ELF-1 (cell line): ENCODE measurements around the gene TRMT1.
A peak's percentile ranks its signal among the peaks of the same experiment; 100 is the strongest.

Source experiments
- DNase-seq: peaks from one replicate; pipeline ENCODE4 v3.0.0-alpha.2; 2016; ENCODE audit warnings: low read depth, low spot score

The TRMT1 gene

DNA sequence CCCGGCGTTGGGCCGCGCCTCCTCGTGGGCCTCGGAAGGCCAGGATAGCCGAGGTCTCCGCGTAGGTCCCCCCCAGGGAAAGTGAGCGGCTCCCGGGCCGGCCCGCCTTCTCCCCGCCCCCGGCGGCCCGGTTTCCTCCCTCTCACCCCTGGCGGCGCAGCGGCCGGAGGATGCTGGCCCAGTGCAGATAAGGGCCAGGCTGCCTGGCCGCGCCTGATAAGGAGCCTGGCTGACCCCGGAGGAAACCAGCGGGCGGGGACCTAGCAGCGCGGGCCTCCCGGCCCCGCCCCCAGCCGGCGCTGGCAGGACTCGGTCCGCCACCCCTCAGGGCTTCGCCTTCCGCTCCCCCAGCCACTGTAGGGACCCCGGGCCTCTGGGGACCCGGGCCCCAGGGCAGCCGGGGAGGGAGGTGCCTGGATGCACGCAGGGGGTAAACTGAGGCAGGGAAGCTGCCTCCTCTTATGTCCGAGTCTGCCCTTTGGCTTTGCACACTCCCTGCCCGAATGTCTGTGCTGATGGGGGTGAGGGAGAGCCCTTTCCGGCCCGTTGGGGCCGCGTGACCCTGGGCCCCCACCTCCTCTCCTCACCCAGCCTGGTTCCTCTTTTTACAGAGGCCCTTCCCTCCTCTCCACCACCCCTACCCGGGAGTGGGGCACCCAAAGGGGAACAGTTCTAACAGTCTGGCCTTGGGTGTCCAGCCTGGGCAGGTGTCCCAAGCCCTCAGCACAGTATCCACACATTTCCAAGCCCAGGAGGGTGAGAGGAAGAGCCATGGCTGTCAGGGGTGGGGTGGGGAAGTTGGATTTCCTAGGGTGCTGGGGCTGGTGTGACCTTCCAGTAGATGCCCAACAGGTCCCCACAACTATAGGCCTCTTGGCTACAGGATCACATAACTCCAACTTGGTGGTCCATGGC, 13.6 kb downstream of the TRMT1 start, which contains the start of gene LYL1:
Gene LYL1, minus strand, starts transcription at position 193 of the 915 bp plus-strand sequence. CDS start 1,687 bp downstream, outside the sequence.
- DNase-seq = peak; percentile 85

DNA sequence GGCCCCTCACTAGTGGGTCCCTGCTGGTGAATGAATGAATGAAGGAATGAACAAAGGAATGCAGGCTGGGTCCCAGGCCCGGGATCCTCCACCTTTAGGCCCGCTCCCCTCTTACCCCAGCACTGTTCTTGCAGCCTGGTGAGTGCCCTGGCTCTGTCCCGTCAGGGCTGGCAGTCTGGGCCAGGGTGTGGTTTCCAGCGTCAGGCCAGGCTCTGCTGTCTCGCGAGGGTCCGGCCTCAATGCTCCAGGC, 14.2 kb downstream of the TRMT1 start:
- DNase-seq = no peak

DNA sequence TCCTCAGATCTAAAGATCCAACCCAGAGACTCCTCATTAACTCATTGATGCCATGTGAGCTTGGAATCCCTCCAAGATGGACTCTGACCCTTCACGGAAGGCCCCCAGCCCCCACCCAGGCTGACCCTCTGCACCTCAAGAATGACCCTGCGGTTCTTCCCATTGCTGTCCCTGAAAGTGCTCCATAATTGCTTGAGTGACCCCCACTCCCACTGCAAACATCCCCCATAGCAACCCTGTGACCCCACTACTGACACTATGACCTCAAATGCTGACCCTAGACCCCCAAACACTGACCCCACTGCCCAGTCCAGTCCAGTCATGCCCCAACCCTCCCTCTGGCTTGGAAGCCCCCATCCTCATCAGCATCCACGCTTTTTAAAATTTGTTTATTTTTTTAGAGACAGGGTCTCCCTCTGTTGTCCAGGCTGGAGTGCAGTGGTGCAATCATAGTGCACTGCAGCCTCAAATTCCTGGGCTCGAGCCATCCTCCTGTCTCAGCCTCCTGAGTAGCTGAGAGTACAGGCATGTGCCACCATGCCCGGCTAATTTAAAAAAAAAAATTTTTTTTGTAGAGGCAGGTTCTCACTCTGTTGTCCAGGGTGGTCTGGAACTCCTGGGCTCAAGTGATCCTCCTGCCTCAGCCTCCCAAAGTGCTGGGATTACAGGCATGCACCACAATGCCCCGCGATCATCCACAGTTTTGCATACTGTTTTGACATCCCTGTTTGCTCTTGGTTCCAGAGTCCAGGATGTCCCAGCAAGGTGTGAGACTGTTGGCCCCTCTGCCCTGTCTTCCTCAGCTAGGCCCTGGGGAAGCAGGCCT, 14.7 kb downstream of the TRMT1 start:
- no peak for DNase-seq

DNA sequence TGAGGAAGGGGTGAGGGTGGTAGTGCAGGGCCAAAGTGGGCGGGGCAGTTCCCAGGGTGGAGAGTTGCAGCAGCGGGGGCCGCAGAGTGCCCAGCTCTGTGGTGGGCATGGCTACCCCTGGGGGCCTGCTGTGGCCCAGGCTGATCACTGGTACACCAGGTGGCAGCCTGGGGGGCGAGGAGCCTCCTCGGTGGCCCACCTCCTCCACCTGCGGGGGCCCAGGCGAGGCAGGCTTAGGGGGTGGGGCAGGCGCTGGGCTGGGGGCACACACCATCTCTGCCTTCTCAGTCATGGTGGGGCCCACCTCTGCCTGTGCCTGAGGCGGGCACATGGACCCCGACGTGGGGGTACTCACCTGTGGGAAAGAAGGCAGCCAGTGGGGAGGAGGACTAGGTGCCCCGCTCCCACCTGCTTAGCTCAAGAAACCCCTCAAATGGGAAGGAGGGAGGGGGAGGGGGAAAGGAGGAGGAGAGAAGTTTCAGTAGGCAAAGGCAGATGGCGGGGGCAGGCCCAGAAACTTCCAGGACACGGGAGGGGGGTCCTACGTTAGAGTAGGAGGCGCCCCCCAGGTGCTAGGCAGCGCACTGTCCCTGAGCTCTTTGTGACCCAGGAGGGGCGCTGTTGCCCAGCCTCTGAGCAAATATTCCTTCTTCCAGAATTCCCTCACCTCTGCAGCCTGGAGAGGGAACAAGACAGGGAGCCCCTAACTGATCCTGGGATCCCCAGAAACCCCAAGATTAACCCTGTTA, 15.5 kb downstream of the TRMT1 start:
- no peak for DNase-seq

DNA sequence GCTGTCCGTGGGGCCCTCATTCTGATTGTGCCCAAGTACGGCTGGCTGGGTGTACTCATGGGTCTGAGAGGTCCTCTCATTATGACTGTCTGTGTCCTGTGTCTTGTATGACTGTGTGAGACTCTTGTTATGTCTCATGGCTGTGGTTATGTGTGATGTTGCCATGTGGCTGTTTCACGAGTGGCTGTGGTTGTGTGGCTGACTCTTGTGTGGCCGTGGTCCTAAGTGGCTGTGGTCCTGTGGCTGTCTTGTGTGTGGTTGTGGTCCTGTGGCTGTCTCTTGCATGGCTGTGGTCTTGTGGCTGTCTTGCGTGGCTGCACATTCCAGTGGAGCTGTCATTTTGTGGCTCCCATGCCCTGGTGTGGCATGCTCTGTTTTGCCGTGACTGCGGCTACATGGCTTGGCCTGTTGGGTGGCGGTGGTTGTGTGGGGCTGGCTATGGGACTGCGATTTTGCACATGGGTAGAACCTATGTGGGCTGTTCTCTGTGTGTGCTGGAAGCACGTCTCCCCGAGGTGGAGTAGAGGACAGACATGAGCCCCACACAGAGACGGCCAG, 16.4 kb downstream of the TRMT1 start:
- DNase-seq = no peak

DNA sequence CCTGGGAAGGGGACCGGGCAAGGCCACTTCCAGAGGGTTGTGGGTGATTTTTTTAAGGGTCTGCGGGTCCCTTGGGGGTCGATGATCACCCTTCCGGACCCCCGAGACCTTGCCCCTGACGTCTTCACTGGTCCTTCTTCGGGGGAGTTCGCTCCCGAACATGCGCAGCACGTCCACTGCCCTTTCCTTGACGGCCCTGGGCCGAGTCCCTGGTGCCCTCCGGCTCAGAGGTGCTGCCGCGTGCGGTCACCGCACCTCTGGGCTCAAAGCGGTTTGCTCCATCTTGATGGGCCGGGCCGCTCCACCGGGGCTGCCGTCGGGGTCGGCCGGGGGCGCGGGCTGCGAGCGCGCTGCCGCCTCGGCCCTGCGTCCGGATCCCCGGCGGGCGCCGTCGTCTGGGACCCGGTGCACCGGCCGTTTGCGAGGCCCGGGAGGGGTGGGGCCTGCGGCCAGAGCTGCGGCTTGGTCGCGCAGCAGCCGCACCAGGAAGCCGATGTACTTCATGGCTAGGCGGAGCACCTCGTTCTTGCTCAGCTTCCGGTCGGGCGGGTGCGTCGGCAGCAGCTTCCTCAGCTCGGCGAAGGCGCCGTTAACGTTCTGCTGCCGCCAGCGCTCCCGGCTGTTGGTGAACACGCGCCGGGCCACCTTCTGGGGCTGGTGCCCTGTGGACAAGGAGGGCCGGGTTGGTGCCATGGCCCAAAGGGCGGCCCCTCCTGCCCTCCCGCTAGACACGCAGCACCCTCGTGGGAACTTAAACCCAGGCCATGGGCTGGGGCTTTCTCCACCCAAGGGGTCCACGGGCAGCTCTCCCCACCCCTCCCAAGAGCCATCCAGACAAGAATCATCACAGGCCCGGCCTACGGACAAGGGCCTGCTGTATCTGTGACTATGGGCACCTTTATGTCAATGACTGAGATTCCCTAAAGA, 17.2 kb downstream of the TRMT1 start:
- DNase-seq = peak; percentile 59

DNA sequence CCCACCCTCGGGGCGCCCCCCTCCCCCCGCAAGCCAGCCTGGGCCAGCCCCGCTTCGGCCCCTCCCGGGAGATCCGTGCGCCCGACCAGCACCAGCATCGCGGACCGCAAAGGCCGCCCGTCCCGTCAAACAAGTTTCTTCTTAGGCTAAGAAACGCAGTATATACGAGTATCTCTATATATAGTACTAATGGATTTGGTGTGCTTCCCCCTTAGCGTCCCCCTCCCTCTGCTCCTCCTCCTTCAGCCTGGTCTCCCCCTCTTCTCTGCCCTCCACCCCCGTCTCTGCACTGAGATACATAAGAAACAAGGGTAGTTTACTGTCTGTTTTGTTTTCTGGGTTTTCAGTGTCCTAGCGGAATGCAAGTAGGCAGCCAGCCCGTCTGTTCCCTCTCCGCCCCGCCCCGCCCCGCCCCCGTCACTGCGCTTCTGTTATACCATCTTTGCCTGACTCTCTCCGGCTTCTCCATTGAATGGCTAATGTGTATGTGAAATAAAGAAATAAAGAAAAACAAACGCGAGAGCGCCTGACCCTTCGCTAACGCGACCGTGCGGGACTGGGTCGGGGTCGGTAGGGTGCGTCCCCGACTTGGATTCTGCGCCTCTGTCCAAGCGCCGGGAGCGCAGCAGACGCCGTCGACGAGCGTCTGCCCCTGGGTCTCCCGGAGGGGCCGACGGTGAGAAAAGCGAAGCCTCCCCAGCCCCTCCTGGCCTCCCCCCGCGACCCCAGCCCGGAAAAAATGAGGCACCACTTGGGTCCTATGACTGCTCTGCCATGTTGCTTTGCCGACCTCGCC, 18.1 kb downstream of the TRMT1 start:
- peak; percentile 53 for DNase-seq

DNA sequence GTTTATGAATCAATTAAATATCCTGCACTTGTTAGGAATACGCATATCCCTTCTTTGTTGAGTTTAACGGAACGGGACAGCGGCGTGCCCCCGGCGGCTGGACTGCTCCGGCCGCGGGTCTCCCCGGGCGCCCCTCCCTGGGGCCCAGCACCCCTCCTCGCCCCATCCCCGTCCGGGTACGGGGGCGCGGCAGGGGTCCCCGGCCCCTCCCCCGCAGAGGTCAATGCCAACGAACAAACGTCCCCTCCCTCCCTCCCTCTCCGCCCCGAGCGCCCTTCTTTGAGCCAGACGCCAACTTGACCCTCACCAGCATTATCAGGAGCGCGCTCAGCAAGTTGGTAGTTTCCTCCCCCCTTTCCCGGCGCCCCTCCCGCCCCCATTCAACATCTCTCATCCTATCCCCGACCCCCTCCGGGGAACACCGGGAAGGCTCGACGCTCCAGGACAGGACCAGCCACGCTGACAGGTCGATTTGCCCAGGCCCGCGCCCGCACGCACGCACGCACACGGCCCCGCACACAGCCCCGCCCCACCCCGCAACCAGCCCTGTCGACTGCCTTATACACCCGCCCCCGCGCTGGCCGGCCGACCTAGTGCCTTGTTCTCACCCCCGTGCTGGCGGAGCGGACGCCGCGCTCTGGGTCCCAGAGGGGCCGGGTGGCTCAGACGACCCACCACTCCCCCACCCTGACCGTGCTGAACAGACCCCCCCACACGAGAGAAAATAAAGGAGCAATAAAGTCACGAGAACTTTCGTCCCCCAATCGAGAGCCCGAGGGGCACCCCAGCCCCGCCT, 18.9 kb downstream of the TRMT1 start:
- DNase-seq = no peak

DNA sequence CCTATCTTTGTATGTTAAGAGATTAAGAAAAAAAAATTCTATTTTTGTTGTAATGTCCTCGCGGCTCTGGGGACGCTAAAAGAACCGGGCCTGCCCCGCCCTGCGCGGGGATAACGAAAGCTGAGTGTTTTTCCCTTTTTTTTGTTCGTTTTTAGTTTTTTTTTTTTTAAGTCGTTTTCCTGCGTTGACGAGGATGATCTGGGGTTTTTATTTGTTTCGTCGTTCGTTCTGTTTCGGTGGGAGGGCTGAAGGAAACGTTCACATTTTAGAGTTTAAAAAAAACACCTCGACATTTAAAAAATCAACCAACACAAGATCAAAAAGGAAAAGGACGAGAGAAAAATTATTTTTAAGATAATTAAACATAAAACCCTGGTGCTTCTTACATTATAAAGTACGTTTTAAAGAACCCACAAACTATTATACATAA, 19.5 kb downstream of the TRMT1 start:
- no peak for DNase-seq

DNA sequence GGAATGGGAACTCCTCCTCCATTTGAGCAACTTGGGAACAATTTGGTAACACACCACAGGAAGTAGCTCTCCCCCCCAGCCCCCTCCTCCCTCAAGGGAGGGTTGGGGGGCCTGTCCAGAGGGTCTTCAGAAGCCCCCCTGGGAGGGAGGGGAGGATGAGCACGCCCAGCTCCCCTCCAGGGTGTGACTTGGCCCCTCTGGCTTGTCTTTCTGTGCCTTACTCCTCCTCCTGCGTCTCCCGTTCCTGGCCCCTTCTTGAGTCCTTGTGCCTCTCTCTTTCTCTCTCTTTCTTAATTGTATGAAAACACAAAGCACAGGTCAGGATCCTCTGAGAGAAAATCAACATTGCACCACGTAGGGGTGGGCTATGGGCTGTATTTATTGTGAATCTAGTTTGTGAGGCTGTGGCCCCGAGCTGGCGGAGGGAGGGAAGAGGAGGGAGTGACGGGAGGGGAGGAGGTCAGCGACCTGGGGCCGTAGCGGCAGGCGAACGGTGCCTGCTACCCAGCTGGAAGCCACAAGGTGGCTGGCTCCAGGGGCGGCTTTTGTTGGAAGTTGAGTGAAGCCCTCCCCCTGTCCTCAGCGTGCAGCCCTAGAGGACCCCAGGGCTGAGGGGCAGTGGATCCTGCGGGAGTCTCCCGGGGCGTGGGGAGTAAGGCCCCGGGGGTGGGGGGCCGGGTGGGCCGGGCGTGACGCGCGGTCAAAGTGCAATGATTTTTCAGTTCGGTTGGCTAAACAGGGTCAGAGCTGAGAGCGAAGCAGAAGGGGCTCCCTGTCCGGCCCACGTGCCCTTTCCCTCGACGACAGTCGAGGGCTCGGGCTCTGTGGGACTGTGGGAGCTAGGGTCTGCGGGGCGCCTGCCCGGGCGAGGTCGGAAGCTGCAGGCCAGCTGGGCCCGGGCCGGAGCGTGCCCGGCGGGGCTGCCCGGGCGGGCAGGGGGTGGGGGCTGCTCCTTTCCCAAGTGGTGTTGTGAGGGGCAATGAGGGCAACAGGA, 20.3 kb downstream of the TRMT1 start:
- peak; percentile 86 for DNase-seq

DNA sequence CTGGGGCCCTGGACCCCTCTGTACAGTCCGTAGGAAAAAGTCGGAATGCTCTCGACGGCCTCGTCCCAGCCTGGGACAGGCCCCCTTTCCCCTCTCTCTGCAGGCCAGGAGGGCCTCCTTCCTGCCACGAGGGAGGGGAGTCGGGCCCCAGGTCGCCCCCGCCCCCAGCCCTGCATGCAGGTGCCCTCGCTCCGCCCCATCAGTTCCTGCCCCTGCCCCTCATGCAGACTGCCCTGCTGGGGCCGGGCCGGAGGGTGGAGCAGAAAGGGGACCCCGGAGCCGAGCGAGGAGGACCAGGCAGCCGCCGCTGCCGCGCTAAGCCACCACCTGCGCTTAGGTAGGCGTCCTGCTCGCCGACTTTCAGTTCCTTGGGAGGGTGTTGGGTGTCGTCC, 21.2 kb downstream of the TRMT1 start:
- DNase-seq = peak; percentile 54

DNA sequence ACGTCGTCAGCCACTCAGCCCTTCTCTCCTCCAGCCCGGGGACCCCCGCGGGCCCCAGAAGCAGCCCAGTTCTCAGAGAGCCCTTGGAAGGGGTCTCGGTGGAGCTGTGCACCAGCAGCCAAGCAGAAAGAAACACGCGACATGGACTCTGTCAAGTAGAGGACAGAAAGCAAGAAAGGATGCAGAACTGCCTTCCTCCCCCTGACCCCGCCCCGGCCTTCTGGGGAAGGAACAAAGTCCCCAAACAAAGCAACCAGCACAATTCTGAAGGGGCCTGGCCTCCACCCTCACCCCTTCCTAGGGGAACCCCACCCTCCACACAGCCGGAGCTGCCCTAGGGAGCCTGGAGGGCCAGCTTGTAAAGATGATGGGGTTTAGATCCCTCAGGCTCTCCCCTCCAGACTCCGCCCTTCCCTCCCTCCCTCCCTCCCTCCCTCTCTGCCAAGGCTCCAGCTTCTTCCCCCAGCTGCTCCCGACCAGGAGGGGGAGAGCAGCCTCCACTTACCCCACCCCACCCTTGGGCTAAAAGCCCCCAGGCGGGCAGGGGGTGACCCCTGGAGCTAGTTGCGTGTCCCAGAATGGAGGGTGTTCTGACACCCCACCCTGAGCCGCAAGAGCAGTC, 21.7 kb downstream of the TRMT1 start:
- peak; percentile 60 for DNase-seq

DNA sequence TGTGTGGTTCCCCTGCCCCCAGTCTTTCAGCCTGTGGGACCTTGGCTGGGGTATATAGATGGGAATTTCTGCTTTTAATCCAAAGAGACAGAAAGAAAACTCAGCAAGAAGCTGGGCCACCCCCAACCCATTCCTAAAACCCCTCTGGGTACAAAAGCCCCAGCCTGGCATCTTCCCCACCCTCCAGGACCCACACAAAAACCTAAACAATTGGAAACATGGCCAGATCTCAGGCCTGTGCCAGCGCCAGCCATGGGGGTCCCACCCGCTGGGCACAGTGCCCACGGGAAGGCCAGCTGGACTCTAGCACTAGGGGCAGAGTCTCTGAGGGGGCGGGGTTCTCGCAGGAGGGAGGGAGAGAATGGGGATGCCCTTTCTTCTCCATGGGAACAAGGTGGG, 22.4 kb downstream of the TRMT1 start:
- DNase-seq = no peak

DNA sequence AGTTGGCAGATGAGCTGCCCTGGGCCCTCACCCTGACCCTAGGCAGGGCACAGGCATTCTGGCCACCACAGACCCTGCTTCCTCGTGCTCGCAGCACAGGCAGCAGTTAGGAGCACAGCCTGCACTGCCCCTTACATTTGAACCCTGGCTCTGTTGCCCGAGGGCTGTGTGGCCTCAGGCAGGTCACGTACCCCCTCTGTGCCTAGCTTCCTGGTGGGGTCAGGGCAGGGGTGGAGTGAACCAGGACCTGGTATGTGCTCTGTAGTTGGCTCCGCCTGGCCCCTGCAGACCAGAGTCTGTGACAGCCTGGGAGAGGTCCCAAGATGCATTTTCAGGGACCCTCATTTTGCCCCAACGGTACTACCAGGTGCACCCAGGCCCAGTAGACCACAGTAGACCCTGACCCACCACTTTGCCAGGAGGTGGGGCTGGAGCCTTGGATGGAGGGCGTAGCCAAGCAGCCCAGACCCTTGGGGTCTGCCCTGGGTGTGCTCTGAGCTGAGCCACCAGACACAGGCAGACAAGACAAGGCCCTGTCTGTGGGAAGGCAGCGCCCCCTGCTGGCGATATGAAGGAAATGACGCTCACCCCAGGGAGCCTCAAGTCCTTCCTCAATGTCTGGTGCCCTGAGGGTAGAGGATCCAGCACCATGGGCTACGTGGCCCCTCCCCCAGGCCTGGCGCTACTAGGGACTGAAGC, 23.0 kb downstream of the TRMT1 start:
- DNase-seq = peak; percentile 95

DNA sequence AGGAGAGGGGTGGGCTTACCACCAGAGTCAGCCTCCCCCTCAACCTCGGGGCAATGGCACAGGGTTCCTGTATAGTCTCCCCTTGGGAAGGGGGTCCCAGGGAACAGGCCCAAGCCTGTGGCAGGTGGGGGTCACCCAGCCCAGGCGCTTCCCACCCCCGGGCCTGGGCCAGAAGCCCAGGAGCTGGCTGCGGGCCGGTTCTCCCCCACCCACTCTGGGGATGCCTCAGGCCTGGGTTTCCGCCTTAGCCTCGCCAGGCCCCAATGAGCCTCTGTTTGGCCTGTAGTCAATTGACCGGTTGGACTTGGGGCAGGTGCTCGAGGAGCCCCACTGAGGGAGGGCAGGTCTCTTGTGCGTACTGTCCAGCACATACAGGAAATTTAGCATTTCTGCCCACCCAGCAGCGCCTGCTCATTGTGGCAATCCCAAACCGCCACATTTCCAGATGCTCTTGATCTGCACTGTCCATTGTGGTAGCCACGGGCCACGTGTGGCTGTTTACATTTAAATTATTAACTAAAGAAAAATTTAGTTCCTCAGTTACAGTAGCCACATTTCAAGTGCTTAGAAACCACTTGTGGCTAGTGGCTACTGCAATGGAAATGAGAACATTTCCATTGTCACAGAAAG, 23.8 kb downstream of the TRMT1 start:
- DNase-seq = no peak

DNA sequence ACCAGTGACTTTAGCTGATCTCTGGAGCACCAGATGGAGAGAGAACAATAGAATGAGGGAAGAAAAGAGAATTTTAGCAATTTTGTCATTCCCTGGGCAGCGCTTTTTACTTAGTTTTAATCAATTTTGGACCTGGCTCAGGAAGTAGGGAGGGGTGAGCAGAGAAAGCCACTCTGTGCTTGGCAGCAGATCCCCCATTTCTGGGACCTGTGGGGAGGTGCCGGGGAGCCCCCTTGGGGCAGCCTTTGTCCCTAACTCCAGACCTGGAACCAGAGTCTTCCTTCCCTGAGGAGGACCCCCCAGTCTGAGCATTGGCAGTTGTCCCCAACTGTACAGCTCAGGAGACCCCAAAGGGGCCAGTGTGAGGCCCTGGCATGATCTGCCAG, 24.4 kb downstream of the TRMT1 start:
- no peak for DNase-seq
